PFSK-1 (cell line): Measurements from ENCODE around the gene SLC16A9.

Source experiments
- POLR2AphosphoS5 ChIP-seq: IDR thresholded peaks from 2 replicates; pipeline ENCODE4 v1.6.1; 2012; ENCODE audit warnings: low read depth, mild to moderate bottlenecking, control low read depth, low read length, moderate library complexity
- SIN3A ChIP-seq: IDR thresholded peaks from 2 replicates; pipeline ENCODE4 v1.6.1; 2012; ENCODE audit warnings: mild to moderate bottlenecking, low read length, moderate library complexity, borderline replicate concordance; ENCODE audit not compliant: insufficient read depth
- TAF1 ChIP-seq: IDR thresholded peaks from 2 replicates; pipeline ENCODE4 v1.6.1; 2012; ENCODE audit warnings: low read length, control low read depth, borderline replicate concordance; ENCODE audit not compliant: insufficient read depth

DNA sequence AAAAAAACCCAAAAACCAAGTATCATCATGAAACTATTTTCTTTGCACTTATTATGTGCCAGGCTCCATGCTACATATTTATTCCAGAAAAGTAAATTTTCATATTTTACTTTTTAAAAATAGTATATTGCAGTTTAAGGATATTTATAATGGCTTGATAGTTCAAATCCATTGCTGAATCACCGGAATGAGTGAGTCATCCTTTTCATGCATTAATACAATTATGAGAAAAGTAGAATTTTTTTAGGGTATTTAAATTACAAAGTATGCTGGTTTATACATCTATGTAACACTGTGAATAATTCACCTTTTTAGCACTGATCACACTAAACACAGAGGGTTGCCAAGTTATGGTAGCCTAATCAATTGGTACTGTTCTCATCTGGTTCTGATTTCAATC lies 54.3 kb downstream of the SLC16A9 start:
- TF ChIP-seq SIN3A (no peak), POLR2AphosphoS5 (no peak), TAF1 (no peak)
